ENCODE data around the gene GRK5.

Gene GRK5

GRCh38 chr10:119415536-119416503 is 208.4 kb downstream of the GRK5 start:
- ATAC-seq (ENCODE audit: insufficient read depth, low read depth) (no peak), DNase-seq (no peak)
- H3K79me2 ChIP-seq (ENCODE audit: insufficient read depth, low read length) = no peaks in the 10 kb centered on the region
- H3K27me3 ChIP-seq (ENCODE audit: insufficient read depth, low read length, poor library complexity) = no peaks in the 10 kb centered on the region
- H3K4me2 ChIP-seq (ENCODE audit: insufficient read depth, low read length) = no peak overlapping the region
- no peaks in the 10 kb centered on the region for H3K4me1 ChIP-seq (ENCODE audit: insufficient read depth, low read length)
- peaks cover 6% of the 10 kb centered on the region for H4K20me1 ChIP-seq (ENCODE audit: insufficient read depth, low read length)
- H3K9me3 ChIP-seq (ENCODE audit: insufficient read depth, low read length, severe bottlenecking) = no peaks in the 10 kb centered on the region
- no peak overlapping the region for H3K9ac ChIP-seq (ENCODE audit: low read depth, low read length)
- H3K36me3 ChIP-seq (ENCODE audit: insufficient read depth, low read length) = no peaks in the 10 kb centered on the region
- no peak overlapping the region for H3K4me3 ChIP-seq (ENCODE audit: low read depth in 1 of 2, low read length in 2 of 2)
- no peak overlapping the region for H3K27ac ChIP-seq (ENCODE audit: low read length)
- no peak overlapping the region for H2AFZ ChIP-seq (ENCODE audit: low read depth, low read length)
- TF ChIP-seq CTCF (IDR thresholded peaks at IDR 0.05; ENCODE audit: borderline replicate concordance, extremely low read depth, low read length, poor library complexity, severe bottlenecking) (no peak), EZH2 (IDR thresholded peaks at IDR 0.05; ENCODE audit: borderline replicate concordance, low read depth, low read length, severe bottlenecking) (no peak)

GRCh38 chr10:119416855-119417254 is 209.5 kb downstream of the GRK5 start:
- Histone ChIP-seq H3K27me3 (ENCODE audit: insufficient read depth, low read length, poor library complexity) (no peaks in the 10 kb centered on the region), H3K79me2 (ENCODE audit: insufficient read depth, low read length) (no peaks in the 10 kb centered on the region), H3K9me3 (ENCODE audit: insufficient read depth, low read length, severe bottlenecking) (no peaks in the 10 kb centered on the region), H3K4me1 (ENCODE audit: insufficient read depth, low read length) (no peaks in the 10 kb centered on the region), H3K9ac (ENCODE audit: low read depth, low read length) (no peak overlapping the region), H3K36me3 (ENCODE audit: insufficient read depth, low read length) (no peaks in the 10 kb centered on the region), H3K4me3 (ENCODE audit: low read depth in 1 of 2, low read length in 2 of 2) (no peak overlapping the region), H3K4me2 (ENCODE audit: insufficient read depth, low read length) (no peak overlapping the region), H3K27ac (ENCODE audit: low read length) (no peak overlapping the region), H4K20me1 (ENCODE audit: insufficient read depth, low read length) (peaks cover 6% of the 10 kb centered on the region), H2AFZ (ENCODE audit: low read depth, low read length) (no peak overlapping the region)
- ATAC-seq (ENCODE audit: insufficient read depth, low read depth) (peak; percentile 85), DNase-seq (peak; percentile 67)
- TF ChIP-seq CTCF (IDR thresholded peaks at IDR 0.05; ENCODE audit: borderline replicate concordance, extremely low read depth, low read length, poor library complexity, severe bottlenecking) = peak; percentile 88
- TF ChIP-seq EZH2 (IDR thresholded peaks at IDR 0.05; ENCODE audit: borderline replicate concordance, low read depth, low read length, severe bottlenecking) = no peak

- Histone ChIP-seq H3K4me2 (ENCODE audit: insufficient read depth, low read length) (no peak overlapping the region), H4K20me1 (ENCODE audit: insufficient read depth, low read length) (peaks cover 6% of the 10 kb centered on the region), H3K27ac (ENCODE audit: low read length) (no peak overlapping the region), H3K36me3 (ENCODE audit: insufficient read depth, low read length) (0 out of 2 replicates have a peak, but pooled peaks cover 2% of the 10 kb centered on the region), H3K4me1 (ENCODE audit: insufficient read depth, low read length) (no peaks in the 10 kb centered on the region), H3K9ac (ENCODE audit: low read depth, low read length) (no peak overlapping the region), H3K9me3 (ENCODE audit: insufficient read depth, low read length, severe bottlenecking) (no peaks in the 10 kb centered on the region), H3K27me3 (ENCODE audit: insufficient read depth, low read length, poor library complexity) (no peaks in the 10 kb centered on the region), H3K4me3 (ENCODE audit: low read depth in 1 of 2, low read length in 2 of 2) (no peak overlapping the region), H2AFZ (ENCODE audit: low read depth, low read length) (no peak overlapping the region), H3K79me2 (ENCODE audit: insufficient read depth, low read length) (no peaks in the 10 kb centered on the region)
- ATAC-seq (ENCODE audit: insufficient read depth, low read depth) = no peak
- TF ChIP-seq CTCF (IDR thresholded peaks at IDR 0.05; ENCODE audit: borderline replicate concordance, extremely low read depth, low read length, poor library complexity, severe bottlenecking) = no peak
- no peak for TF ChIP-seq EZH2 (IDR thresholded peaks at IDR 0.05; ENCODE audit: borderline replicate concordance, low read depth, low read length, severe bottlenecking)
- DNase-seq = no peak
Observed at GRCh38 chr10:119417852-119418251, 210.5 kb downstream of the GRK5 start.
